ENCODE measurements around the gene DOCK2.
"Not testable (repeated sequence)": the region's sequence is repeated elsewhere in the genome, so short reads cannot be mapped to it uniquely, and the experiment has no call there.

Gene DOCK2

DNA sequence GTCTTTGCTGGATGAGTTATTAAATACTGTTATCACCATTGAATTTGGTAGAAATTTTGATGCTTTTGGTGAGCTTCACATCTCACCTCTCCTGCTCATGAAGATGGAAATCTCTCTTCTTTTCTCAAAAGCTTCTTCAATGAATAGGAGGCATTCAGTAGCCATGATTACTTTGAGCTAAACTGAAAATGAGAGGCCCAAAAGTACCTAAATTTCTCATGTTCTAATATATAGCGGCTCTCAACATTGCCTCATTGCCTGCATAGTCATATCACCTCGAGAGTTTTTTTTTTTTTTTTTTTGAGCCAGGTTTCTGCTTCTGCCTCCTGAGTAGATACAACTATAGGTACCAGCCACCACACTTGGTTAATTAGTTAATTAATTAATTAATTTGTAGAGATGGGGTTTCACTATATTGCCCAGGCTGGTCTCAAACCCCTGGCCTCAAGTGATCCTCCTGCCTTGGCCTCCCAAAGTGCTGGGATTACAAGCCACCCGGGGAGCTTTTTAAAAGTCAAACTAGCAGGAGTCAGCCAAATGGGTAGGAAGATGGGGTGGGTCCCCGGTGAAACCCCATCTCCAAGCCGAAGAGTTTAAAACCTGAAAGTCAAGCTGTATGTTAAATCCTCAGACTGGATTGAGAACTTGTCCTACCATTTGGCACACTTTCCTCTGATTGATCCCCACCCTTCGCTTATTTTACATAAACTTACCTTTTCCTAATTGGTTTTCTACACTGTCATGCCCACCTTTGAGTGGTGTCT lies 169.0 kb downstream of the DOCK2 start:
- H4K20me1 ChIP-seq (ENCODE audit: insufficient read depth), result no peaks in the 10 kb centered on the region
- no peak overlapping the region for H3K4me3 ChIP-seq (IDR thresholded peaks at IDR 0.05; ENCODE audit: insufficient read depth, low read depth, low read length)
- TF ChIP-seq, protein P1, sequence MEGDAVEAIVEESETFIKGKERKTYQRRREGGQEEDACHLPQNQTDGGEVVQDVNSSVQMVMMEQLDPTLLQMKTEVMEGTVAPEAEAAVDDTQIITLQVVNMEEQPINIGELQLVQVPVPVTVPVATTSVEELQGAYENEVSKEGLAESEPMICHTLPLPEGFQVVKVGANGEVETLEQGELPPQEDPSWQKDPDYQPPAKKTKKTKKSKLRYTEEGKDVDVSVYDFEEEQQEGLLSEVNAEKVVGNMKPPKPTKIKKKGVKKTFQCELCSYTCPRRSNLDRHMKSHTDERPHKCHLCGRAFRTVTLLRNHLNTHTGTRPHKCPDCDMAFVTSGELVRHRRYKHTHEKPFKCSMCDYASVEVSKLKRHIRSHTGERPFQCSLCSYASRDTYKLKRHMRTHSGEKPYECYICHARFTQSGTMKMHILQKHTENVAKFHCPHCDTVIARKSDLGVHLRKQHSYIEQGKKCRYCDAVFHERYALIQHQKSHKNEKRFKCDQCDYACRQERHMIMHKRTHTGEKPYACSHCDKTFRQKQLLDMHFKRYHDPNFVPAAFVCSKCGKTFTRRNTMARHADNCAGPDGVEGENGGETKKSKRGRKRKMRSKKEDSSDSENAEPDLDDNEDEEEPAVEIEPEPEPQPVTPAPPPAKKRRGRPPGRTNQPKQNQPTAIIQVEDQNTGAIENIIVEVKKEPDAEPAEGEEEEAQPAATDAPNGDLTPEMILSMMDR (conservative IDR thresholded peaks at IDR 0.05; ENCODE audit: low read depth, low read length), result no peak
- no peak overlapping the region for H3K4me2 ChIP-seq
- no peak overlapping the region for H3K9ac ChIP-seq
- H3K27me3 ChIP-seq (ENCODE audit: insufficient read depth, low read depth), result no peaks in the 10 kb centered on the region
- no peaks in the 10 kb centered on the region for H3K79me2 ChIP-seq (ENCODE audit: insufficient read depth, low read depth)
- H3K27ac ChIP-seq, result no peak overlapping the region
- no peak overlapping the region for H2AFZ ChIP-seq (ENCODE audit: low read depth)
- H3K4me1 ChIP-seq (ENCODE audit: low read depth, poor library complexity, severe bottlenecking), result no peaks in the 10 kb centered on the region
- no peaks in the 10 kb centered on the region for H3K36me3 ChIP-seq (ENCODE audit: insufficient read depth)

DNA sequence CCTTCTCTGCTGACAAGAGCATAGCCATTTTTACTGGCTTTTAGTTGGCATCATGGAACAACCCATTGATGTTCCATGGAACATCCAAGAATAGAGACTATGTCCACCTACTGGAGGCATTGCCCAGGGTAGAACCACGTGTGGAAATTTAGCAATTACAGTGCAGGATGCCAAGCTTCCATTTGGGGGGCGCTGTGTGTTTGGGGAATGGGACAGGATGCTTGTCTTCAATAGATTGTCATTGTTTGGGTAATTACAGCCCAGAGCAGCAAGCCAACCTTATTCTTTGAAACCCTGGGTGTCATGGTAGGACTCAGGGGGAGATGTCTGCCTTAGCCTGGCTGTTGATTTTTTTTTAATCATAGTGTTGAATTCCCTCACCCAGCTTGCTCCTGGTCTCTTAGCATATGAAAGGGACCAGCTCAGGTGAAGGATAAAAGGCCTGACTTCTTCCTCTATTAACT lies 171.1 kb downstream of the DOCK2 start:
- Histone ChIP-seq H3K79me2 (ENCODE audit: insufficient read depth, low read depth) (no peaks in the 10 kb centered on the region), H3K27ac (no peak overlapping the region), H4K20me1 (ENCODE audit: insufficient read depth) (no peaks in the 10 kb centered on the region)

DNA sequence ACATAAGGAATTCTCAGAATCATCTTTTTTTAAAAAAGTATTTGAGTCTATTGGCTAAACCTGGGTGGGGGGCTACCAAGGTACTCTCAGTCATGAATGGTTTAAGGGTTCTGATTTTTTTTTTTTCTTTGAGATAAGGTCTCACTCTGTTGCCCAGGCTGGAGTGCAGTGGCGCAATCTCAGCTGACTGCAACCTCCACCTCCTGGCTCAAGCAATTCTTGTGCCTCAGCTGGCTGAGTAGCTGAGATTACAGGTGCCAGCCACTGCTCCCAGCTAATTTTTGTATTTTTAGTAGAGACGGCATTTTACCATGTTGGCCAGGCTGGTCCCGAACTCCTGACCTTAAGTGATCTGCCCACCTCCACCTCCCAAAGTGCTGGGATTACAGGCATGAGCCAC lies 171.8 kb downstream of the DOCK2 start:
- H3K4me3 ChIP-seq (IDR thresholded peaks at IDR 0.05; ENCODE audit: insufficient read depth, low read depth, low read length); H3K36me3 ChIP-seq (ENCODE audit: insufficient read depth); H3K4me2 ChIP-seq; H3K9ac ChIP-seq; H3K27me3 ChIP-seq (ENCODE audit: insufficient read depth, low read depth); H3K4me1 ChIP-seq (ENCODE audit: low read depth, poor library complexity, severe bottlenecking); H4K20me1 ChIP-seq (ENCODE audit: insufficient read depth); H3K27ac ChIP-seq; H3K79me2 ChIP-seq (ENCODE audit: insufficient read depth, low read depth); H2AFZ ChIP-seq (ENCODE audit: low read depth): not testable (repeated sequence)

More for the DNA sequence above, 171.1 kb downstream of the DOCK2 start:
- H3K9ac ChIP-seq, result no peak overlapping the region
- no peaks in the 10 kb centered on the region for H3K36me3 ChIP-seq (ENCODE audit: insufficient read depth)
- H2AFZ ChIP-seq (ENCODE audit: low read depth), result no peak overlapping the region
- no peaks in the 10 kb centered on the region for H3K4me1 ChIP-seq (ENCODE audit: low read depth, poor library complexity, severe bottlenecking)
- no peak overlapping the region for H3K4me2 ChIP-seq
- TF ChIP-seq, protein P1 (conservative IDR thresholded peaks at IDR 0.05; ENCODE audit: low read depth, low read length), result no peak
- no peaks in the 10 kb centered on the region for H3K27me3 ChIP-seq (ENCODE audit: insufficient read depth, low read depth)
- no peak overlapping the region for H3K4me3 ChIP-seq (IDR thresholded peaks at IDR 0.05; ENCODE audit: insufficient read depth, low read depth, low read length)

GRCh38 chr5:169809281-169809680 lies 172.2 kb downstream of the DOCK2 start:
- no peak overlapping the region for H3K27ac ChIP-seq
- H3K4me2 ChIP-seq, result no peak overlapping the region

More at GRCh38 chr5:169809281-169809680, 172.2 kb downstream of the DOCK2 start:
- Histone ChIP-seq H4K20me1 (ENCODE audit: insufficient read depth) (no peaks in the 10 kb centered on the region), H3K79me2 (ENCODE audit: insufficient read depth, low read depth) (no peaks in the 10 kb centered on the region), H3K4me1 (ENCODE audit: low read depth, poor library complexity, severe bottlenecking) (no peaks in the 10 kb centered on the region), H3K4me3 (IDR thresholded peaks at IDR 0.05; ENCODE audit: insufficient read depth, low read depth, low read length) (no peak overlapping the region), H3K9ac (no peak overlapping the region), H3K36me3 (ENCODE audit: insufficient read depth) (no peaks in the 10 kb centered on the region), H2AFZ (ENCODE audit: low read depth) (no peak overlapping the region), H3K27me3 (ENCODE audit: insufficient read depth, low read depth) (no peaks in the 10 kb centered on the region)
- TF ChIP-seq, protein P1 (conservative IDR thresholded peaks at IDR 0.05; ENCODE audit: low read depth, low read length), result no peak

All from KMS-11 (cell line).